ENCODE results near the gene RAMP1. TPM values are rescaled to one million over a fixed set of nuclear protein-coding genes. Genes with fewer than 3 reads are reported as not detected.

Gene RAMP1
- total RNA-seq, 4 donors from 2014 or later: 28.7 to 168 (median 71.8) TPM

DNA sequence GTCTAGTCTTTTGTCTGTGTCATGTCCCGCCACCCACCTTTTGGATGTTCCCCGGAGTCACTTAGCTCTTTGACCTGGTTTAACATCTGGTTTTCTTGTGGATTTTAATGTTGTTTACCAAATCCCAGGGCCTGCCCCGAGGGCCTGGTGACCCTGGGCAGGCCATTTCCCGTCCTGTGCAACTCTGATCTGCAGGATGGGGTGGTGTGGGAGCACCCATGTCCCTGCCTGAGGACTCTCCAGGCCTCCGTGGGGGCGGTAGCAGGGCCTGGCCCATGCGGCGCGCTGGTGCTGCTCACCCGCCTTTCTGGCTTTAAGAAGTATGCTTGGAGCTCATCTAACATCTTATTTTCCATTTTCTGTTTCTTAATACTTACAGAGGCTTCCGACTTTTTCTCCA, 10.7 kb downstream of the RAMP1 start:
- intact Hi-C loops (cut with DNase I; ENCODE audit: low total_unique reads): no loop called here
- peaks cover 36 to 40% of the 10 kb centered on the region in 2 donors for H3K4me1 ChIP-seq

GRCh38 chr2:237870754-237871651, 11.6 kb downstream of the RAMP1 start:
- no peak overlapping the region for H3K4me3 ChIP-seq
- intact Hi-C loops (cut with DNase I; ENCODE audit: low total_unique reads): no loop called here
- H3K27ac ChIP-seq: peak overlapping the region in 1 of 4 donors; percentile 11
- no peak for TF ChIP-seq POLR2A (IDR thresholded peaks at IDR 0.05)
- TF ChIP-seq, protein P1, sequence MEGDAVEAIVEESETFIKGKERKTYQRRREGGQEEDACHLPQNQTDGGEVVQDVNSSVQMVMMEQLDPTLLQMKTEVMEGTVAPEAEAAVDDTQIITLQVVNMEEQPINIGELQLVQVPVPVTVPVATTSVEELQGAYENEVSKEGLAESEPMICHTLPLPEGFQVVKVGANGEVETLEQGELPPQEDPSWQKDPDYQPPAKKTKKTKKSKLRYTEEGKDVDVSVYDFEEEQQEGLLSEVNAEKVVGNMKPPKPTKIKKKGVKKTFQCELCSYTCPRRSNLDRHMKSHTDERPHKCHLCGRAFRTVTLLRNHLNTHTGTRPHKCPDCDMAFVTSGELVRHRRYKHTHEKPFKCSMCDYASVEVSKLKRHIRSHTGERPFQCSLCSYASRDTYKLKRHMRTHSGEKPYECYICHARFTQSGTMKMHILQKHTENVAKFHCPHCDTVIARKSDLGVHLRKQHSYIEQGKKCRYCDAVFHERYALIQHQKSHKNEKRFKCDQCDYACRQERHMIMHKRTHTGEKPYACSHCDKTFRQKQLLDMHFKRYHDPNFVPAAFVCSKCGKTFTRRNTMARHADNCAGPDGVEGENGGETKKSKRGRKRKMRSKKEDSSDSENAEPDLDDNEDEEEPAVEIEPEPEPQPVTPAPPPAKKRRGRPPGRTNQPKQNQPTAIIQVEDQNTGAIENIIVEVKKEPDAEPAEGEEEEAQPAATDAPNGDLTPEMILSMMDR (IDR thresholded peaks at IDR 0.05 in 4 of 5, conservative IDR thresholded peaks at IDR 0.05 in 1 of 5): no peak
- ATAC-seq (no peak), DNase-seq (no peak)
- in situ Hi-C loops (cut with MboI; ENCODE audit: low sequenced_read_pairs in 4 of 4): loop anchor here in 1 of 4 donors (25.0 kb wide), 1 partner anchor 391 kb away; no protein-coding TSS in a partner anchor
- H3K36me3 ChIP-seq: no peaks in the 10 kb centered on the region
- H3K9me3 ChIP-seq: no peaks in the 10 kb centered on the region
- no peaks in the 10 kb centered on the region for H3K27me3 ChIP-seq
- H3K4me1 ChIP-seq: peaks cover 30 to 36% of the 10 kb centered on the region in 2 donors

More for the DNA sequence above, 10.7 kb downstream of the RAMP1 start:
- DNase-seq (no peak), ATAC-seq (no peak)
- Histone ChIP-seq H3K27ac (no peak overlapping the region), H3K36me3 (no peaks in the 10 kb centered on the region), H3K27me3 (no peaks in the 10 kb centered on the region), H3K9me3 (no peaks in the 10 kb centered on the region), H3K4me3 (no peak overlapping the region)
- TF ChIP-seq, protein P1 (IDR thresholded peaks at IDR 0.05 in 4 of 5, conservative IDR thresholded peaks at IDR 0.05 in 1 of 5): no peak
- no peak for TF ChIP-seq POLR2A (IDR thresholded peaks at IDR 0.05)
- in situ Hi-C loops (cut with MboI; ENCODE audit: low sequenced_read_pairs in 4 of 4): loop anchor here in 1 of 4 donors (25.0 kb wide), 1 partner anchor 392 kb away; no protein-coding TSS in a partner anchor

DNA sequence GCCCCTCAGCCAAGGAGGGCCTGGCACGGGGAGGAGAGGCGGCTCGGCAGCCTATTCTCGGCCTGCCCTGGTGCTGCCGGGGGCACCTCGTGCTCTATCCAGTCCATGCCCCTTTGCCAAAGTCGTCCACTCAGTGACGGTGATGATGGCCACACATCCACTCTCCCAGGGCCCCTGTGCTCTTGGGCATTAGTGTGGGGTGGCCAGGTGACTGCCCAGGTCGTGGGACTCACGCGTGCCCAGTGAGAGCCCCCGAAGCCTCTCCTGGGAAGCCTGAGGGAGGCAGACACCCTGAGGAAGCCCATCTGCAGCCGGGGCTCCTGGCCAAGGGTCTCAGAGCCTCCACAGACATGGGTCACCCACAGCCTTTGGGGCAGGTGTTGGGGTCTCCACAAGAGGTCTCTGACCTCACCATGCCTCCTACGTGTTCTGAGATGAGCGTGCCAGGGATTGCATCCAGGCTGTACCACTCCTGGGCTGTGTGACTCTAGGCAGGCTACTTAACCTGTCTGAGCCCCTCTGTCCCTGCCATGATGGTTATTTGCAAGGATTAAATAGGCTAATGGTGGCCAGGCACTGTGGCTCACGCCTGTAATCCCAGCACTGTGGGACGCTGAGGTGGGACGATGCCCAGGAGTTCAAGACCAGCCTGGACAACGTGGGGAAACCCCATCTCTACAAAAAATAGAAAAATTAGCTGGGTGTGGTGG, 12.9 kb downstream of the RAMP1 start:
- intact Hi-C loops (cut with DNase I; ENCODE audit: low total_unique reads) (no loop called here), in situ Hi-C loops (cut with MboI; ENCODE audit: low sequenced_read_pairs in 4 of 4) (loop anchor here in 1 of 4 donors (25.0 kb wide), 1 partner anchor 390 kb away; no protein-coding TSS in a partner anchor)
- Histone ChIP-seq H3K27ac (peak overlapping the region in 1 of 4 donors; percentile 11), H3K4me3 (no peak overlapping the region), H3K9me3 (no peaks in the 10 kb centered on the region), H3K27me3 (no peaks in the 10 kb centered on the region), H3K36me3 (no peaks in the 10 kb centered on the region), H3K4me1 (peaks cover 30 to 34% of the 10 kb centered on the region in 2 donors)
- DNase-seq (no peak), ATAC-seq (no peak)
- no peak for TF ChIP-seq POLR2A (IDR thresholded peaks at IDR 0.05)
- TF ChIP-seq, protein P1 (IDR thresholded peaks at IDR 0.05 in 4 of 5, conservative IDR thresholded peaks at IDR 0.05 in 1 of 5): no peak

GRCh38 chr2:237873421-237873831, 14.0 kb downstream of the RAMP1 start:
- intact Hi-C loops (cut with DNase I; ENCODE audit: low total_unique reads): no loop called here
- H3K27ac ChIP-seq: peak overlapping the region in 1 of 4 donors; percentile 44
- TF ChIP-seq POLR2A (IDR thresholded peaks at IDR 0.05): no peak
- TF ChIP-seq, protein P1 (IDR thresholded peaks at IDR 0.05 in 4 of 5, conservative IDR thresholded peaks at IDR 0.05 in 1 of 5): no peak
- H3K9me3 ChIP-seq: no peaks in the 10 kb centered on the region
- H3K36me3 ChIP-seq: no peaks in the 10 kb centered on the region
- ATAC-seq (no peak), DNase-seq (no peak)
- H3K4me3 ChIP-seq: no peak overlapping the region
- H3K4me1 ChIP-seq: peaks cover 24 to 34% of the 10 kb centered on the region in 2 donors
- H3K27me3 ChIP-seq: no peaks in the 10 kb centered on the region
- in situ Hi-C loops (cut with MboI; ENCODE audit: low sequenced_read_pairs in 4 of 4): loop anchor here in 1 of 4 donors (25.0 kb wide), 1 partner anchor 389 kb away; no protein-coding TSS in a partner anchor
